Vagina (tissue), 2 donors: Measurements from ENCODE around the gene GABRP.

Source experiments
- CTCF ChIP-seq, 3 experiments: fragments of 450-650 bp in 2 of 3; fragments of 200-600 bp in 1 of 3; sonication (generic) in 1 of 3; IDR thresholded peaks; one replicate each; pipeline ENCODE4 v1.5.1; 2017 to 2019; ENCODE audit warnings: antibody characterized with exemption in 3 of 3, mild to moderate bottlenecking in 2 of 3, moderate library complexity in 2 of 3
- POLR2AphosphoS5 ChIP-seq, 2 donors: sonication (generic); formaldehyde crosslinking; IDR thresholded peaks; one replicate each; pipeline ENCODE4 v1.9.0; 2017; ENCODE audit warnings: antibody characterized with exemption in 2 of 2, mild to moderate bottlenecking in 2 of 2, low read depth in 1 of 2; ENCODE audit not compliant: insufficient read depth in 1 of 2

DNA sequence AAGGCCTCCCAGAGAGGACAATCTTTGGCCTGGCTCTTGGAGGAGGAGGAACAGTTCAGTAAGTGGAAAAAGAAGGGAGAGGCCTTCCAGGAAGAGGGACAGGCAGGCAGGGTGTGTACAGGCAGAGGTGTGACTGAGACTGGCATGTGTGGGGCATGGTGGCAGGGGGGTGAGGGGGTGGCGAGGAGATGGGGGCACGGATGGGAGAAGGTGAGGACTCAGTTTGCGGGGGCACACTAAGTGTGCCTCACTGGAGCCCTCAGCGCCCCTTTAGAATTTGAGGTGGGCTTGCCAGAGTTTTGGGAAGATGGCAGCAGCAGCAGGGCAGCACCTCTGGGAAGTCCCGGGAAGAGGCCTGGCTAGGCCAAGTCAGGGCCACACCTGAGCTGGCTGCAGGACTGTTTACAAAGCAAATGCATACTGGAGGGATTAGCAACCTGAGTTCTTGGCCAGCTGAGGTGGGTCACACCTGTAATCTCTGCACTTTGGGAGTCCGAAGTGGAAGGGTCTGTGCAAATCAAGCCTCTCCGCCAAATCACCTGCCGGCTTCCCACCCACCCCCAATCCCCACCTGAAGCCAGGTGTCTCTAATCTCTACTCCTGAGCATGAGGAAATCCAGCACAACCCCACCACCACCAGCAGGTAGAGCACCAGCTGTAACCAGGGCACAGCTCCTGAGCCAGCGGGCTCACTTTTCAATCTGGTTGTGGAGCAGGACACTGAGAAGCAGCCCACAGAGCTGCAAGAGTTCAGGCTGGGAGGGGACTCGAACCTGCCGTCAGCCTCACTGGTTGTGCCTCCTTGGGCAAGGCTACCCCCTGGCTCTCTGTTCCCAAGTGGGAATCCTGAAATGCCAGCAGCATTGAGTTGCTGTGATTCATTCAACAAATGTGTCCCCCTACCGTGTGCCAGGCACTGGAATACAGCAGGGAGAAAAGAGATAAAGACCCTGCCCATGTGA is 10.2 kb upstream of the GABRP start:
- TF ChIP-seq POLR2AphosphoS5 (IDR thresholded peaks at IDR 0.05; ENCODE audit: insufficient read depth in 1 of 2, low read depth in 1 of 2) (no peak), CTCF (IDR thresholded peaks at IDR 0.05) (no peak)
